Adipocyte (in vitro differentiated cells): ENCODE measurements around the gene RNF38.
"Not testable (repeated sequence)": the region's sequence is repeated elsewhere in the genome, so short reads cannot be mapped to it uniquely, and the experiment has no call there.

Source experiments
- DNase-seq: peaks from one replicate; pipeline ENCODE4 v3.0.0-alpha.2; 2015; ENCODE audit warnings: low read depth
- H3K27me3 ChIP-seq: replicated peaks from 2 replicates; pipeline ENCODE4 v1.7.0; 2013; ENCODE audit warnings: mild to moderate bottlenecking, low read length, moderate library complexity; ENCODE audit not compliant: control insufficient read depth, insufficient read depth
- H3K36me3 ChIP-seq: 2 replicates; pipeline ENCODE4 v1.7.0; 2013; ENCODE audit warnings: low read length, mild to moderate bottlenecking, moderate library complexity; ENCODE audit not compliant: control insufficient read depth, insufficient read depth, severe bottlenecking
- H3K4me1 ChIP-seq: 2 replicates; pipeline ENCODE4 v1.7.0; 2013; ENCODE audit warnings: mild to moderate bottlenecking, low read length, moderate library complexity; ENCODE audit not compliant: control insufficient read depth, insufficient read depth
- H3K4me3 ChIP-seq: 2 replicates; pipeline ENCODE4 v1.7.0; 2013; ENCODE audit warnings: mild to moderate bottlenecking, low read length, moderate library complexity
- H3K9ac ChIP-seq: 2 replicates; pipeline ENCODE4 v1.7.0; 2013; ENCODE audit warnings: mild to moderate bottlenecking, low read length, moderate library complexity
- H3K9me3 ChIP-seq: 2 replicates; pipeline ENCODE4 v1.7.0; 2013; ENCODE audit warnings: mild to moderate bottlenecking, low read length, moderate library complexity; ENCODE audit not compliant: control insufficient read depth

Gene RNF38

GRCh38 chr9:36325081-36325828 is 74.8 kb downstream of the RNF38 start:
- H3K36me3 ChIP-seq: no peaks in the 10 kb centered on the region
- no peak overlapping the region for H3K4me3 ChIP-seq
- no peak overlapping the region for H3K9ac ChIP-seq
- H3K9me3 ChIP-seq: no peaks in the 10 kb centered on the region
- peaks cover 9% of the 10 kb centered on the region for H3K4me1 ChIP-seq
- H3K27me3 ChIP-seq: no peaks in the 10 kb centered on the region
- no peak for DNase-seq

GRCh38 chr9:36323926-36324325 is 76.1 kb downstream of the RNF38 start:
- Histone ChIP-seq H3K9me3 (no peaks in the 10 kb centered on the region), H3K9ac (no peak overlapping the region), H3K4me3 (no peak overlapping the region), H3K27me3 (no peaks in the 10 kb centered on the region), H3K4me1 (peaks cover 9% of the 10 kb centered on the region), H3K36me3 (no peaks in the 10 kb centered on the region)
- DNase-seq: no peak

GRCh38 chr9:36322462-36322861 is 77.6 kb downstream of the RNF38 start:
- Histone ChIP-seq H3K9me3 (no peaks in the 10 kb centered on the region), H3K36me3 (no peaks in the 10 kb centered on the region), H3K9ac (no peak overlapping the region), H3K4me3 (no peak overlapping the region), H3K4me1 (no peaks in the 10 kb centered on the region), H3K27me3 (peaks cover 6% of the 10 kb centered on the region)
- no peak for DNase-seq

GRCh38 chr9:36321903-36322302 is 78.2 kb downstream of the RNF38 start:
- DNase-seq, H3K36me3 ChIP-seq, H3K4me3 ChIP-seq, H3K27me3 ChIP-seq, H3K4me1 ChIP-seq, H3K9me3 ChIP-seq, H3K9ac ChIP-seq: not testable (repeated sequence)

GRCh38 chr9:36320466-36320865 is 79.6 kb downstream of the RNF38 start:
- Histone ChIP-seq H3K9me3 (no peaks in the 10 kb centered on the region), H3K4me1 (no peaks in the 10 kb centered on the region), H3K4me3 (no peak overlapping the region), H3K27me3 (peaks cover 10% of the 10 kb centered on the region), H3K9ac (no peak overlapping the region), H3K36me3 (no peaks in the 10 kb centered on the region)
- DNase-seq: no peak

GRCh38 chr9:36319806-36320205 is 80.3 kb downstream of the RNF38 start:
- peaks cover 10% of the 10 kb centered on the region for H3K27me3 ChIP-seq
- H3K4me1 ChIP-seq: no peaks in the 10 kb centered on the region
- H3K9ac ChIP-seq: no peak overlapping the region
- no peak for DNase-seq
- no peak overlapping the region for H3K4me3 ChIP-seq
- H3K36me3 ChIP-seq: no peaks in the 10 kb centered on the region
- no peaks in the 10 kb centered on the region for H3K9me3 ChIP-seq

- Histone ChIP-seq H3K4me3 (no peak overlapping the region), H3K4me1 (no peaks in the 10 kb centered on the region), H3K9me3 (no peaks in the 10 kb centered on the region), H3K9ac (no peak overlapping the region), H3K36me3 (no peaks in the 10 kb centered on the region), H3K27me3 (peaks cover 10% of the 10 kb centered on the region)
- no peak for DNase-seq
Measured at GRCh38 chr9:36319183-36319582, 80.9 kb downstream of the RNF38 start.

GRCh38 chr9:36318212-36318802 is 81.8 kb downstream of the RNF38 start:
- Histone ChIP-seq H3K9ac (no peak overlapping the region), H3K4me1 (no peaks in the 10 kb centered on the region), H3K9me3 (no peaks in the 10 kb centered on the region), H3K4me3 (no peak overlapping the region), H3K27me3 (peaks cover 10% of the 10 kb centered on the region), H3K36me3 (no peaks in the 10 kb centered on the region)
- DNase-seq: no peak

GRCh38 chr9:36317766-36318165 is 82.3 kb downstream of the RNF38 start:
- no peaks in the 10 kb centered on the region for H3K9me3 ChIP-seq
- H3K36me3 ChIP-seq: no peaks in the 10 kb centered on the region
- no peaks in the 10 kb centered on the region for H3K4me1 ChIP-seq
- H3K27me3 ChIP-seq: peaks cover 10% of the 10 kb centered on the region
- no peak for DNase-seq
- H3K9ac ChIP-seq: no peak overlapping the region
- H3K4me3 ChIP-seq: no peak overlapping the region

- Histone ChIP-seq H3K4me3 (no peak overlapping the region), H3K27me3 (peaks cover 10% of the 10 kb centered on the region), H3K9me3 (no peaks in the 10 kb centered on the region), H3K4me1 (no peaks in the 10 kb centered on the region), H3K9ac (no peak overlapping the region), H3K36me3 (no peaks in the 10 kb centered on the region)
- no peak for DNase-seq
Measured at GRCh38 chr9:36316611-36317317, 83.3 kb downstream of the RNF38 start.

GRCh38 chr9:36316049-36316448 is 84.0 kb downstream of the RNF38 start:
- Histone ChIP-seq H3K4me3 (no peak overlapping the region), H3K9me3 (no peaks in the 10 kb centered on the region), H3K36me3 (no peaks in the 10 kb centered on the region), H3K4me1 (no peaks in the 10 kb centered on the region), H3K27me3 (peaks cover 10% of the 10 kb centered on the region), H3K9ac (no peak overlapping the region)
- DNase-seq: no peak
